GM18867 (cell line): ENCODE data around the gene OLFML2B.

ENCODE experiments used
- ATAC-seq: cut with Tn5 transposase; IDR thresholded peaks from one replicate; pipeline ENCODE4 v1.9.1; 2021; ENCODE audit warnings: mild to moderate bottlenecking, moderate library complexity; ENCODE audit not compliant: unreplicated experiment

The OLFML2B gene

DNA sequence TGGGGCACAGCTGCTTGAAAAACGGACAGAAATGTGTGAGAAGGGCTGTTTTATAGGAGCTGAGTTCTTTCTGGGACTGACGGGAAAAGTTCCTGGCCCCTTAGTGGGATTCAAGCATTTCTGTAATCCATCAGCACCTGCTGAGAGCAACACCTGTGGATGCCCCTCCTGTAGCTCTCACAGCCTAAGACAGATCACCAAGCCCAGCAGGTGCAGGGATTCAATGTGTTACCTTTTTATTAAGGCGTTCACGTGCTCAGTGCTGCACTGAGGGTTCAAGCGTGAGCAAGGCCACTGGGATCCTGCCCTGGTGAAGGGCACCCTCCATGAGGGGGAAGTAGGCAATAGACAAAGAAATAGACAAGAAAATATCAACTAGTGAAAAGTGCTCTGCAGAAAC is 14.9 kb downstream of the OLFML2B start:
- no peak for ATAC-seq

DNA sequence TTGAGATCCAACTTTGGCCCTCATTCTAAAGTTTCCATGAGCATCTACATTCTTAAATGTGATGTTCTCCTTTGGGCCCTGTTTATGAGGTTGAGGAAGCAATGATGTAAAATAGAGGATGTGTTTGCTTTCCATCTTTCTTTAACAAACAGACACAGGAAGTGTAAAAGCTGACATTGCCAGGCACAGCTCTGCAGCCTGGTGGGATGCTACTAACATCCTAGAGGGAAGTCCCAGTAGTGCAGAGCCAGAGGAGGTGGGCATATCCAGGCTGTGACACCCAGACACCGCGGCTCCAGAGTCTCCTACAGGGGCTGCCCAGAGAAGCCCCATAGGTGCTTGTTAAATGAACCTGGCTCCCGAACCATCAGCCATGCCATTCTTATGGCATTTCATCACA is 16.2 kb downstream of the OLFML2B start:
- no peak for ATAC-seq

- ATAC-seq: no peak
These were observed 17.6 kb downstream of the OLFML2B start for GRCh38 chr1:162006081-162006480.

DNA sequence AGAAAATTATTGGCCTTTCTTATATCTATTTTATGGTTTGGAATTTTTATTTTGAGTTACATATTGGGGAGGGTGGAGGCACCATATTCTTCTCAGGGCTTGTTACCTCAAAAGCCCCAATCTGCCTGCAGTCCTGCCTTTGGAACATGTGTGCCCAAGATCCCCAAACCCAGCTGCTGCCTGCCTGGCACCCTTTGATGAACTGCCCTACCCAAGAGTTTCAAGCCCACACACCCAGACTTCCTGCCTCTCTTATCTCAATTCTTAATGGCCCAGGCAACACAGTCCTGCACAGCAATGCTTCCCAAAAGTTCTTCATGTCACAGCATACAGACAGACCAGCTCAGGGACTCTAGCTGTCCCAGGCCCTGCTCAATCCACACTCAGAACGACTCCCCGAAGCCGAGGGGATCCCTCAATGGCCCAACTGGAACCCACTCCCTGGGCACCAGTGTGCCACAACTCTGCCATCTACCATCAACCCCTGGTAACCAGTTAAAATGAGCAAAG is 19.2 kb downstream of the OLFML2B start:
- ATAC-seq: no peak

- ATAC-seq: no peak
These were observed 19.8 kb downstream of the OLFML2B start for GRCh38 chr1:162003830-162004215.

GRCh38 chr1:162003061-162003829 is 20.4 kb downstream of the OLFML2B start:
- ATAC-seq: no peak

GRCh38 chr1:162000053-162000420 is 23.6 kb downstream of the OLFML2B start:
- ATAC-seq: no peak

DNA sequence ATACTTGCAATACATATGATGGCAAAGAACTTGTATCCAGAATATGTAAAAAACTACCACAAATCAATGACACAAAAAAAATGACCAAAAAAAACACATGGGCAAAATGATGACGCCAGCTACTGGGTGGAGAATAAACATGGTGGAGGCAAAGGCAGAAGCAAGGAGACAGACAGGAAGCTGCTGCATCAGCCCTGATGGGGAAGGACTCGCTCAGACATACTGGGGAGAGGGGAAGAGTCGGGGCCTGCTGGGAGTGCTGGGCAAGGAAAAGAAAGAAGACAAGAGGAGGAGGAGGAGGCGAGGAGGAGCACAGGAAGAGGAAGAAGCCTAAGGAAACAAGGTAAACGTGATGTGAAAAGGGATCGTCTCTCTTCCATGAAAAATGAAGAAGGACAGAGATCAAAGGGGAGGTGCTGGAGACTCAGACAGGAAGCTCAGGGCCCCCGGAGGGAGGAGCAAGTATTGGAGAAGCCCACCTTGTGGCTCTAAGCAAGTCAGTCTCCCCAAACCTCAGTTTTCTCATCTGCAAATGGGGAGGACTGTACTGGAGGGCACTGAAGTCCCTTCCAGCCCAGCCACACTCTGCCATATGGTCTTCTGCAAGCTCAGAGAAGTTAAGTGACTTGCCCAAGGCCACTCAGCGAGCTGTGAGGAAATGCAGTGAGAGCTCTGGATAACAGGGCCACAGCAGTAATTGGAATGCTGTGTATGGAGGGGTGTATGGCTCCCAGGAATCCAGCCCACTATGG is 24.2 kb downstream of the OLFML2B start:
- ATAC-seq: no peak

DNA sequence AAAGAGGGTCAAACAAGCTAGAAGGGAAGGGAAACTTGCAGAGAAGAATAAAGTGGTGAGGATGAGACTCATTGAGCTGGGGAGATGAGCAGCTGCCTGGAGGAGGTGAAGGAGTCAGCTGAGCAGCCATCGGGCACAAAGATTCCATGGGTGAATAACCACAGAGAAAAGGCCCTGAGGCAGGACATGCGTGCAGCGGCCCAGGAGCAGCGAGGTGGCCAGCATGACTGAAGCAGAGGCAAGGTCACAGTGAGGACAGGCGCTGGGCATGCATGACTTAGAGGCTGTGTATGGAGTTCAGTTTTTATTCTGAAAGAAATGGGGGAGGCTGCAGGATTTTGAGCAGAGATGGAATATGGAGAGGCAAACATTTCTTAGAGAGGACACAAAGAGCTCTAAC is 24.9 kb downstream of the OLFML2B start:
- no peak for ATAC-seq

DNA sequence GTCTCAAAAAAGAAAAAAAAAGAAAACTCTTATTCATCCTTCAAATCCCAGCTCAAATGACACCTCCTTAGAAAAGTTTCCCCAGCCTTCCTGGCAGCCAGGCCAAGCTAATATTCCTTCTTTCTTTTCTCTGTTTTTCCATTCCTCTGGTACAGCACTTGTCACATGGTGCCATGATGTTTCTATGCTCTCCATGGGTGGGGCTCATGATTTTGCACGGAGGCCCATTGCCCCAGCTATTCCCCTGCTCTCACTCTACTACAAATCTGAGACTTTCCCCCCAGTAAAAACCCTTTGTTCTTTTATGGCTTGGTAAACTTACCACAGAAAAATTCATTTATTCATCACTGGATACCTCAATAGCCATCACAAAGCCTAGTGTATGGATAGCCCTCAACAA is 26.5 kb downstream of the OLFML2B start:
- ATAC-seq: no peak

DNA sequence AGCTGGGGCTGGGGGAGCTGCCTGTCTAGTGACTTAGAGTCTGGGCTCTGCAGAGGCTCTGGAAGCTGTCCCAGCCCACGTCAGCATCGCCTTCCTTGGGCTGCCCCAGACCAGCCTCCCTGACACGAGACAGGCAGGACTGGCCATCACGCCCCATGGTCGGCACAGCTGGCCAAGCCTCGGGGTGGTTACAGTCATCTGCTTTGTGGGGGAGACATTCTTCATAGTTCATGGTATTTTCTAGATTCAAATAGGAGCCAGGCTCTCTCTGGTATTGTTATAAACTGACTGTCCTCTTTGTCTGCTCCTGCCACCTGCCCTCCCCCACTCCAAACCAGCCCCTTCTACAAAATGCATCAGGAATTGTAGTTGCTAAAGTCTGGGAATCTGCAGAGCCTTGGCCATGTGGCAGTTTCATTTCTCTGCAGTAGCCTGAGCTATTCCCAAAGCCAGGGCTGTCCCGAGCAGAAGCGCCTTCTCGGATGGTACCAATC is 29.4 kb downstream of the OLFML2B start:
- no peak for ATAC-seq

- no peak for ATAC-seq
These were observed 30.1 kb downstream of the OLFML2B start for GRCh38 chr1:161993576-161993975.

DNA sequence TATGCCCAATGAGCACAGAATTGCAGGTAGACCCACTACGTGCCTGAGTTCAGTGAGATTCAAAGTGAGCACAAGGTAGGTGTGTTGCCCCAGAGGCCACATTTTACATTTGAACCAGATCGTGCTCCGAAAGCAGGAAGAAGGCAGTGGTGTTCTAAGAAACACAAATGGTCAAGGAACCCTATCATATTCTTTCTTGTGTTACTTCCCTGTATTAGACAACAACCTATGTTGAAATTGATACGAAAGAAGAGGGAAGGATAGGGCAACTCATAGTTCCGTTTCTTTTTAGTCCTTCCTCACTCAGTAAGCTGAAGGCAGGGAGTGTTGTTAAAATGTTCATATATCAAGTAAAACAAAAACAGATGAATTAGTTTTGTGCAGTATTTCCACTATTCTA is 33.9 kb downstream of the OLFML2B start:
- ATAC-seq: no peak

- no peak for ATAC-seq
These were observed 34.6 kb downstream of the OLFML2B start for GRCh38 chr1:161989108-161989507.

- ATAC-seq: no peak
These were observed 35.3 kb downstream of the OLFML2B start for GRCh38 chr1:161988413-161988812.

- no peak for ATAC-seq
These were observed 35.8 kb downstream of the OLFML2B start for GRCh38 chr1:161987872-161988271.

GRCh38 chr1:161987303-161987702 is 36.4 kb downstream of the OLFML2B start:
- no peak for ATAC-seq

DNA sequence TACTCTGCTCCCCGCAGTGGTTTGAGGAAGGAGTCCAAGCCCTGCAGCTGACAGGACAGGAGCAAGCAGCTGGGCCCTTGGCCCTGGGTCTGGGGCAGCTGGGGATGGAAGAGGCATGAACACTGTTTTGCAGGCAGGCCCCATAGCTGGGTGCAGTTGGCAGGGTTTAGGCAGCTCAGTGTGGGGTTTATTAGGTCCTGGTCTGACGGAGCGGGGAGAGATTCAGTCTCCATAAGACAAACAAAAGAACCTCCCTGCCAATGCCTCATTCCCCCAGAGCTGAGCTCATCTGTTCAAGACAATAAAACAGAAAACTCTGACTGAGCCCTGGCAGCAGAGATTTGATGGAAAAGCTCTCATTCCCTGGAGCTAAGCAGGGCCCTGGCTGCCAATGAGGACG is 37.3 kb downstream of the OLFML2B start:
- no peak for ATAC-seq

- ATAC-seq: no peak
These were observed 38.3 kb downstream of the OLFML2B start for GRCh38 chr1:161985301-161985822.

DNA sequence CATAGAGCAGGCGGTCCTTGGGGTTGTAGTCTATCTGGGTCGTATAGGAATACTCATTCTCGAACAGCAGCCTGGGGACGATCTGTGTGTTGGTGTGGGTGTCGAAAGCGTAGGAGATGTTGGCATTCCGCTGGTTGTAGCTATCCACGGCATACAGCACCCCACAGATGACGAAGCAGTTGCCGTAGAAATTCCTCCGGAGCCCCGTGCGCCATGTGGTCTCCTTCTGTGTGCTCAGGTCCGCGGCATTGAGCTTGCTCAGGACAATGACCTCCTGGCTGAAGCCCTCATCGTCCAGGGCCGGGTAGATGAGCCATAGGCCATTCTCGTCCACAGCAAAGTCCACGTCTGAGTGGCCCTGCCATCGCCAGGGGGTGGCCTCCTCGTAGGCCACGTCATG is 39.9 kb downstream of the OLFML2B start:
- ATAC-seq: no peak

GRCh38 chr1:161982917-161983316 is 40.8 kb downstream of the OLFML2B start:
- ATAC-seq: no peak

DNA sequence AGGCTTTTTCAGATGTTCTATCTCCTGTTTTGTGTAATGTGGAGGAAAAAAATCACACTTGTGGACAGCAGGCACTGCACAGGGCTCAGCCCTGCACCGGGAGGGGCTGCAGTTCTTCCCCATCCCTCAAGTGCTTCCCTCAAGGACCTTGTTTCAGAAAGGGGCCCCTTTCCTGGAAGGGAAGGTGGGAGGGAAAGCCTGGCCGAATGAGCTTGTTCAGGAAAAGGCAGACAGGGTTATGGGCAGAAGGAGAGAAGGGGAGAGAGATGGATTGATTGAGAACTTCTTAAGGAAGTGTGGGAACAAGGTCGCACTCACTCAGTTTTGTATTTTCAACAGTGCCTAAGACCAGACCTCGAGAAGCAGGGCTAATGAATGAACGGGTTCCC is 41.2 kb downstream of the OLFML2B start:
- no peak for ATAC-seq
